SH-SY5Y (cell line): ENCODE results near the gene RILPL2.

Experiments
- GATA2 ChIP-seq: IDR thresholded peaks from 2 replicates; pipeline ENCODE4 v1.6.1; 2011; ENCODE audit warnings: mild to moderate bottlenecking, low read depth, low read length
- GATA3 ChIP-seq: IDR thresholded peaks from 2 replicates; pipeline ENCODE4 v1.6.1; 2011; ENCODE audit warnings: low read depth, mild to moderate bottlenecking, low read length, moderate library complexity

GRCh38 chr12:123485756-123486155 is 49.3 kb upstream of the RILPL2 start:
- TF ChIP-seq GATA3, result no peak
- TF ChIP-seq GATA2, result no peak
